OCI-LY7 (cell line): ENCODE measurements around the gene ZNF544.

Source experiments
- CTCF ChIP-seq: fragments of 200-600 bp; sonication (generic); conservative IDR thresholded peaks from 2 replicates; pipeline ENCODE4 v1.5.1; 2014; ENCODE audit warnings: mild to moderate bottlenecking, antibody characterized with exemption, low read length, moderate library complexity, mixed read lengths
- EZH2phosphoT487 ChIP-seq: fragments of 200-600 bp; sonication (generic); IDR thresholded peaks from 2 replicates; pipeline ENCODE4 v1.6.1; 2018; ENCODE audit warnings: low read depth, borderline replicate concordance, mild to moderate bottlenecking, mixed run types, antibody characterized with exemption, low read length, moderate library complexity, mixed read lengths

- TF ChIP-seq CTCF (no peak), EZH2phosphoT487 (no peak)
These were observed 23.5 kb downstream of the ZNF544 start for GRCh38 chr19:58252102-58252685.
